LNCAP (cell line): ENCODE results near the gene CCDC97.

Experiments
- TF ChIP-seq, protein P1 (sequence below): fragments of 450-650 bp; IDR thresholded peaks from 2 replicates; pipeline ENCODE4 v1.5.1; 2017; ENCODE audit warnings: mild to moderate bottlenecking

The CCDC97 gene

DNA sequence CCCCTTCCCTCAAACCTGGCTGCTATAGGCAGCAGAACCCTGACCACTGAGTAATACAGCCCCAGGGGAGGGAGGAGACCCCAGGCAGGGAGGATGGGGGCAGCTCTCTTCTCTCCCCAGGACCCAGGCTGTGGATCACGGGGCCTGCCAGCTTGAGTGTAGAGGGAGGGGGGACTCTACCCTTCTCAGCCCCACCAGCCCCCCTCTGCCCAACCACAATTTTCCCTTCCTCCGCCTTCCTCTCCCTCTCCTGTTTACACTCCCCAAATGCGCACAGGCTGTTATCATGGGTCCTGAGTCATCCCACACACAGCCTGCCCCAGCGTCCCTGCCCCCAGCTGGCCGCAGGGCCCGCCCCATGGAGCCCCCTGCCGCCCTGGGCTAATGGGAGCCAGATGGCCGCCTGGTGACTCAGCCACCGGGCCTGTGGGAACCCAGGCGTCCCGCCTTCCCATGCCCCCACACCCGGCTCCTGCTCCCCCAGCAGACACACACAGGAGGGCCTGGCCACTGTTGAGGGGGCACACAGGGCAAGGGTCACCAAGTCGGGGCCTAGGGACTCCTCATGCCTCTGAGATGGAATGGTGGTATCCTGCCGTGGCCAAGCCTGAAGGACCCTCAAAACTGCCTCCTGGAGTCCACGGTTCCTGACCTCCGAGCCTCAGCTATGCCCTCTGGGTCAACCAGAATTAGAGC, 13.6 kb downstream of the CCDC97 start:
- TF ChIP-seq, protein P1, sequence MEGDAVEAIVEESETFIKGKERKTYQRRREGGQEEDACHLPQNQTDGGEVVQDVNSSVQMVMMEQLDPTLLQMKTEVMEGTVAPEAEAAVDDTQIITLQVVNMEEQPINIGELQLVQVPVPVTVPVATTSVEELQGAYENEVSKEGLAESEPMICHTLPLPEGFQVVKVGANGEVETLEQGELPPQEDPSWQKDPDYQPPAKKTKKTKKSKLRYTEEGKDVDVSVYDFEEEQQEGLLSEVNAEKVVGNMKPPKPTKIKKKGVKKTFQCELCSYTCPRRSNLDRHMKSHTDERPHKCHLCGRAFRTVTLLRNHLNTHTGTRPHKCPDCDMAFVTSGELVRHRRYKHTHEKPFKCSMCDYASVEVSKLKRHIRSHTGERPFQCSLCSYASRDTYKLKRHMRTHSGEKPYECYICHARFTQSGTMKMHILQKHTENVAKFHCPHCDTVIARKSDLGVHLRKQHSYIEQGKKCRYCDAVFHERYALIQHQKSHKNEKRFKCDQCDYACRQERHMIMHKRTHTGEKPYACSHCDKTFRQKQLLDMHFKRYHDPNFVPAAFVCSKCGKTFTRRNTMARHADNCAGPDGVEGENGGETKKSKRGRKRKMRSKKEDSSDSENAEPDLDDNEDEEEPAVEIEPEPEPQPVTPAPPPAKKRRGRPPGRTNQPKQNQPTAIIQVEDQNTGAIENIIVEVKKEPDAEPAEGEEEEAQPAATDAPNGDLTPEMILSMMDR, result no peak

DNA sequence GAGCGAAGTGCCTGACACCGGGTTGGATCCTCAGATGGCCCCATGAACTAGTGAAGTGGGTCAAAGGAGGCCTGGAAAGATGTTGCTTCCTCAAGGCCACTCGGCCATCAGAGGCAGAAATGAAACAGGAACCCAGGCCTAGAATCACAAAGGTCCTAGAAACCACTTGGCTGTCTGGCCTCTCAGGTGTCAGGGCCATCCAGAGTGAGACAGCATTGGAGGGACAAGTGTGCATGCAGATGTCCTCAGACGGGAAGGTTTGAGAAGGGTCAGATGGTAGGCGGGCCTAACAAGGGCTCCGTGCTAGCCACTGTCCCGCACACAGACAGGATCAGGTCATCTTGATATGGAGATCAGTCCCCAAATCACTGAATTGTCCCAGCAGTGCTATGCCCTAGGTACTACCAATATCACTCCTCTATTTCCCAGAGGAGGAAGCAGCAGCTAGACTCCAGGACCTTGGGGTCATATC, 14.3 kb downstream of the CCDC97 start:
- TF ChIP-seq, protein P1, result no peak

DNA sequence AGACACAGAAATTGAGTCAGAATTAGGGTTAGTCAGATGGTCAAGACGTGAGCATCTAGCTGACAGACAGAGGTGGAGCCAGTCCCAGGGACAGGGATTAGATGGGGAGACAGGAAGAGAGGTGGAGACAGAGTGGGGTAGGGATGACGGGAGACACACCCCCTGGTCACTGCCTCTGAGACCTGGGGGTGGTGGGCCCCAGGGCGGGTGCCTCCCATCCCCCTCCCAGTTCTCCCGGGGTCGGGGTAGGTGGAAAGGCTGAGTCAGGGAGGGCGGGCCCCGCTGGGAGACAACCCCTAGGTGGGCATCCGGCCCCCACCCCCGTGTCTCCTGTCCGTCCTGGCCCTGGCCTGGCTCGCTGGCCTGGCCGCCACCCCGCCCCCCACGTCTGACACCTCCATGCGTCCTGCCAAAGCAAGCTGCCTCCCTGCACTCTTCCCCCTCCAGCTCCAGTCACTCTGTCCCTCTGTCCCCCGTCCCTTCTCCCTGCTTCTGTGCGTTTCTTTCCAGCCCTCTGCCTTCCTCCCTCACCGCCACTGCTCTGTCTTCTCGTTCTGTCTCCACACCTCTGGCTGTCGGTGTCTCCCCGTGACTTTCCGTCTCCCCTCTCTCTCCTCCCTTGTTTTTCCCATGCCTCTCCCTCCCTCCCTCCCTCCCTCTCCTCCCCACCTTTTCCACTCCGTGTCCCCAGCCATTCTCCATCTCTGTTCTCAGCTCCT, 15.1 kb downstream of the CCDC97 start:
- TF ChIP-seq, protein P1, result no peak

DNA sequence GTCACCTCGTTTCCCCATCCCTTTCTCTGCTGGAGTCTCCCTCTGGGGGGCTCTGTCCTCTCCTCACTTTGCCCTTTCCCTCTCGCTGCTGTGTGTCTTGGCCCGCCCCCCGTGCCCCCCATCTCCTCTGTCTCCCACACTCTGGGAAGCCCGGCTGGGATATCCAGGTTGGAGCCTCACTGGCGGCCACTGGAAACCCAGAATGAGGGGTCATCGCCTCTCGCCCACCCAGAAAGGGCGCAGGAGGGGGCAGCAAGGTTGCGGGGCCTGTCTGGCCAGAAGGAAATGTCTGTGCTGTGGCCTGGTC, 15.6 kb downstream of the CCDC97 start:
- TF ChIP-seq, protein P1, result no peak

DNA sequence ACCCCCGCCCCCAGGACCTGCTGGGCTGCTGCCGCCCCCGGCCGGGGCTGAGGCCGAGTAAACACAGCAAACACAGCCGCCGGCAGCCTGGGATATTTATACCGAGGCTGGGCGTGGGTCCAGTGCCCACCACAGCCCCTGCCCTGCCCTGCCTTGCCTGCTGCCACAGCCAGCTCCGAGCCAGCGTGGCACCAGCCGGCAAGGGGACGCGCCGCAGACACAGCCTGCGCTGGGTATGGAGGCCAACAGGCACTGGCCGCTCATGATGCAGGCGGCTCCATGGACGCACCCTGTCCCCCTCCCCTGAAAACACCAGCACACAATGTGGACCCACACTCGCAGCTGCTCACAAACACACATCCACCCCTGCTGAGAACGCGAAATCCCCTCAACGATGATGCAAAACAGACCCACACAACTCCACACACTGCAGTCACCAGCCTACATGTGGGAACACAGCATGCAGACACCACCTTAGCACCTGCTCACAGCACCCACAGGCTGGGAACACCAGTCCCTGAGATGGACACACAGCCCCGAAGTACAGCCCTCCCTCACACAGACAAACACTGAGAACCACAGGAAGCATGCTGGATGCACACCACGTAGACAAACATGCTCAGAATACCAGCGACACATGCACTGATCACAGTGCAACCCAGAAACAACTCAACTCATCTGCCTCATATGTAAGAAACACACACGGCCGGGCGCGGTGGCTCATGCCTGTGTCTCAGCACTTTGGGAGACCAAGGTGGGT, 16.2 kb downstream of the CCDC97 start:
- TF ChIP-seq, protein P1, result no peak

DNA sequence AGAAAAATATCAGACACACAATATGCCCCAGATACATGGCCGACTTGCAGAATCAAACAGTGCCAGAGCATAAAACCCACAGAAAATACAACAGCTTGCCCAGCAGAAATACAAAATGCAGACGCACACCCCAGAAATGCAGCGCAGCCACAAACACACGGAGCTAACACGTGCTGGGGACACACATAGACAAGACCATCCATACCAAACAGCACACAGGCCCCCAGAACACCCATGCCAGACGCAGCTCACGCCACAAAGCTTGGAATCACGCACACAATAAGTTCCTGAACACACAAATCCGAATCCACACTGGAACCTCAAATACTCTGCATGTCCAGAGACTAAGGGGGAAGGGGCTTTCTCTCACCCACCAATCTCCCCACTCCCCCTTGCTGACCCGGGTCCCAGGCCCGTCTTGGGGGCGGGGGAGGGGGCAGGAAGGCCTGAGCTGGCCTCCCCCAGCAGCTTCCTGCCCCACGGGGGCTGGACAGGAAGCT, 17.2 kb downstream of the CCDC97 start:
- TF ChIP-seq, protein P1, result no peak

DNA sequence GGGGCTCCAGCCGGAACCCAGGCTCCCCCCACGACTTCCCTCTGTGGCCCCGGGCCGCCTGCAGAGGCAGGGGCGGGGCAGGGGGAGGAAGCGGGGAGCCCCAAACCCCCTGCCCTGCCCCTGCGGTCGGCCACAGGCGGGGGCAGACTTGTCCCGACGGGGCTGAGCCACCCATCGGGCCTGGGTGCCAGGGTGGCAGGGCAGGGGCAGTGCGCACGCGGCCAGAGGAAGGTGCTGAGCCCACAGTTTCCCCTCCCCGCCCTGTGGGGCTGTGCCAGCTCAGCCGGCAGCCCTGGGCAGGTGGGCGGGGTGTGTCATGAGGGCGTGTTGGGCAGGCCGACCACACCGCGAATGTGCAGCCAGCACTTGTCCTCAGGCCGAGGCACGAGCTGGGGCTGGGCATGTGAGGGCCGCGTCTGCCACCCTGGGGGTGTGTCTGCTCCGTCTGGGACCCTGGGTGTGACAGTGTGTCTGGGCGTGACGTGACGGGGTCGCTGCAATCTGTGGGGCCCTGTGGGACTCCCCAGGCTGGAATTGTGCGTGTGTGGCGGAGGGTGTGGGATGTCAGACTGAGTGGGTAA, 17.7 kb downstream of the CCDC97 start:
- TF ChIP-seq, protein P1, result no peak
